GM21529 (cell line): Measurements from ENCODE around the gene LDHB.
"Not testable (repeated sequence)": the region's sequence is repeated elsewhere in the genome, so short reads cannot be mapped to it uniquely, and the experiment has no call there.

Experiments
- ATAC-seq: cut with Tn5 transposase; IDR thresholded peaks from one replicate; pipeline ENCODE4 v1.9.1; 2021; ENCODE audit not compliant: unreplicated experiment

Gene LDHB

GRCh38 chr12:21662122-21662792, 4.6 kb upstream of the LDHB start:
- no peak for ATAC-seq

- ATAC-seq: not testable (repeated sequence)
Measured at GRCh38 chr12:21661396-21662093, 3.9 kb upstream of the LDHB start.

- ATAC-seq: no peak
Measured at GRCh38 chr12:21659383-21659782, 1.7 kb upstream of the LDHB start.

GRCh38 chr12:21656905-21657325, 727 bp downstream of the LDHB start:
- peak; percentile 32 for ATAC-seq

GRCh38 chr12:21655591-21655990, 2.1 kb downstream of the LDHB start:
- no peak for ATAC-seq

GRCh38 chr12:21651821-21652220, 5.8 kb downstream of the LDHB start:
- ATAC-seq: no peak

GRCh38 chr12:21650997-21651396, 6.6 kb downstream of the LDHB start:
- no peak for ATAC-seq

- ATAC-seq: no peak
Measured at GRCh38 chr12:21649034-21649433, 8.6 kb downstream of the LDHB start.

GRCh38 chr12:21648378-21648777, 9.3 kb downstream of the LDHB start:
- no peak for ATAC-seq

- ATAC-seq: no peak
Measured at GRCh38 chr12:21647179-21647578, 10.5 kb downstream of the LDHB start.

- ATAC-seq: not testable (repeated sequence)
Measured at GRCh38 chr12:21645041-21645500, 12.6 kb downstream of the LDHB start.

GRCh38 chr12:21644516-21644915, 13.1 kb downstream of the LDHB start:
- no peak for ATAC-seq

GRCh38 chr12:21643758-21644157, 13.9 kb downstream of the LDHB start:
- no peak for ATAC-seq

GRCh38 chr12:21642707-21643389, 14.8 kb downstream of the LDHB start:
- ATAC-seq: peak; percentile 80

GRCh38 chr12:21638054-21638891, 19.4 kb downstream of the LDHB start:
- ATAC-seq: no peak

GRCh38 chr12:21634245-21634644, 23.4 kb downstream of the LDHB start:
- ATAC-seq: no peak

GRCh38 chr12:21631367-21631766, 26.3 kb downstream of the LDHB start:
- ATAC-seq: no peak

- ATAC-seq: no peak
Measured at GRCh38 chr12:21627924-21628323, 29.7 kb downstream of the LDHB start.

- no peak for ATAC-seq
Measured at GRCh38 chr12:21618566-21618965, 39.1 kb downstream of the LDHB start.

GRCh38 chr12:21617030-21617429, 40.6 kb downstream of the LDHB start:
- ATAC-seq: no peak

- no peak for ATAC-seq
Measured at GRCh38 chr12:21615431-21615830, 42.2 kb downstream of the LDHB start.
